ENCODE measurements around the gene SPOCD1.

SPOCD1 gene

GRCh38 chr1:31757989-31758388 is 57.8 kb downstream of the SPOCD1 start:
- TF ChIP-seq CEBPB (IDR thresholded peaks at IDR 0.05) (no peak), NFIC (IDR thresholded peaks at IDR 0.05) (no peak), TCF12 (IDR thresholded peaks at IDR 0.05; ENCODE audit: low read depth) (no peak), FOXM1 (IDR thresholded peaks at IDR 0.05; ENCODE audit: borderline replicate concordance, low read depth) (no peak), REST (IDR thresholded peaks at IDR 0.05; ENCODE audit: low read depth) (no peak), EGR1 (IDR thresholded peaks at IDR 0.05) (no peak)

DNA sequence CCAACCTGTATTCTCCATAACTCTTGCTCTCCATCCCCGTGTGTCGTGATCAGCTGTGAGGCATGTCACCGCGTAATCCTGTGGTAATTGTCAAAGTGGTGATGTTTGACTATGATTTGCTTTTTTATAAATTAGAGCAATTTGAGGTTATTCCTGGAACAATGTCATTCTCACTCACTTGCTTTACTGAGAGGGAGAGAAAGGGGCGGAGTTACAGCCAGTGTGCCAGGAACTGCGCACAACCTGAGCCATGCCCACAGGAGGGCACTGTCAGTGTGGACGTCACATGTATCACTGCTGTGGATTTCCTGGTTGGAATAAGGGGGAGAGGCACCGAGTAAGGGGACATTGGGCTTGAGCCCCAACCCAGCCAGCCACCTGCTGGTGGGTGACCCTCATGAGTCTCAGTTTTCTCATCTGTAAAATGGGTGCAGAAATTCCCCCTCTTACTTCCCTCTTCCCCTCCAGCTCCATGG is 58.6 kb downstream of the SPOCD1 start:
- TF ChIP-seq TEAD4 (IDR thresholded peaks at IDR 0.05) (no peak), FOXM1 (IDR thresholded peaks at IDR 0.05; ENCODE audit: borderline replicate concordance, low read depth) (no peak), REST (IDR thresholded peaks at IDR 0.05; ENCODE audit: low read depth) (no peak), RAD21 (IDR thresholded peaks at IDR 0.05; ENCODE audit: low read depth) (no peak), CEBPB (IDR thresholded peaks at IDR 0.05) (no peak), TAF1 (IDR thresholded peaks at IDR 0.05; ENCODE audit: low read depth) (no peak), TCF12 (IDR thresholded peaks at IDR 0.05; ENCODE audit: low read depth) (no peak), CREB1 (IDR thresholded peaks at IDR 0.05; ENCODE audit: low read depth) (no peak), ZBTB7A (IDR thresholded peaks at IDR 0.05; ENCODE audit: low read depth) (no peak), NFIC (IDR thresholded peaks at IDR 0.05) (no peak), EGR1 (IDR thresholded peaks at IDR 0.05) (no peak), EP300 (IDR thresholded peaks at IDR 0.05; ENCODE audit: borderline replicate concordance) (no peak), USF1 (IDR thresholded peaks at IDR 0.05) (no peak), YY1 (IDR thresholded peaks at IDR 0.05; ENCODE audit: low read depth) (no peak)
- TF ChIP-seq, protein P1, sequence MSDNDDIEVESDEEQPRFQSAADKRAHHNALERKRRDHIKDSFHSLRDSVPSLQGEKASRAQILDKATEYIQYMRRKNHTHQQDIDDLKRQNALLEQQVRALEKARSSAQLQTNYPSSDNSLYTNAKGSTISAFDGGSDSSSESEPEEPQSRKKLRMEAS (IDR thresholded peaks at IDR 0.05): no peak

DNA sequence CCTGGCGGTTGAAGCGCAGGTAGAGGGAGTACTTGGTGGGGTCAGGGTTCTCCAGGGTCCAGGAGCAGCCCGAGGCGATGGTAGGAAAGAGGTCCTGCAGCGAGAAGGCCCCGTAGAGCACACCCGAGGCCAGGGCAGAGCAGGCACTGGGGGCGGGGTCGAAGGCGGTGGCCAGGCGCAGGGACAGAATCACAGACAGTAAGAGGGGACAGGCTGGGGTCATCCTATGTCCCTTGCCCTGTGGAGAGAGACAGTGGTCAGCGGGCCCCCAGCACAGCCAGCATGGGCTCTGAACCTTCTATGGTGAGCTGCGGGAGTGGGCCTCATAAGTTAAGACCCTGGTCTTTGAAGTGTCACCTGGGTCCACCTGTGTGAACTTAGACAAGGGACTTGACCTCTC is 59.2 kb downstream of the SPOCD1 start:
- TF ChIP-seq CEBPB (IDR thresholded peaks at IDR 0.05) (no peak), ZBTB7A (IDR thresholded peaks at IDR 0.05; ENCODE audit: low read depth) (no peak), EGR1 (IDR thresholded peaks at IDR 0.05) (no peak), REST (IDR thresholded peaks at IDR 0.05; ENCODE audit: low read depth) (no peak), FOXM1 (IDR thresholded peaks at IDR 0.05; ENCODE audit: borderline replicate concordance, low read depth) (no peak), YY1 (IDR thresholded peaks at IDR 0.05; ENCODE audit: low read depth) (no peak), TCF12 (IDR thresholded peaks at IDR 0.05; ENCODE audit: low read depth) (no peak), NFIC (IDR thresholded peaks at IDR 0.05) (no peak), RAD21 (IDR thresholded peaks at IDR 0.05; ENCODE audit: low read depth) (no peak), TEAD4 (IDR thresholded peaks at IDR 0.05) (no peak), USF1 (IDR thresholded peaks at IDR 0.05) (no peak), TAF1 (IDR thresholded peaks at IDR 0.05; ENCODE audit: low read depth) (no peak)
- TF ChIP-seq, protein P1 (IDR thresholded peaks at IDR 0.05): no peak

GRCh38 chr1:31755850-31756492 is 59.9 kb downstream of the SPOCD1 start:
- TF ChIP-seq, protein P1 (IDR thresholded peaks at IDR 0.05): no peak
- TF ChIP-seq CEBPB (IDR thresholded peaks at IDR 0.05) (no peak), TEAD4 (IDR thresholded peaks at IDR 0.05) (no peak), FOXM1 (IDR thresholded peaks at IDR 0.05; ENCODE audit: borderline replicate concordance, low read depth) (no peak), EP300 (IDR thresholded peaks at IDR 0.05; ENCODE audit: borderline replicate concordance) (no peak), ZBTB7A (IDR thresholded peaks at IDR 0.05; ENCODE audit: low read depth) (no peak), EGR1 (IDR thresholded peaks at IDR 0.05) (no peak), NFIC (IDR thresholded peaks at IDR 0.05) (no peak), TCF12 (IDR thresholded peaks at IDR 0.05; ENCODE audit: low read depth) (no peak), YY1 (IDR thresholded peaks at IDR 0.05; ENCODE audit: low read depth) (no peak), RAD21 (IDR thresholded peaks at IDR 0.05; ENCODE audit: low read depth) (no peak), TAF1 (IDR thresholded peaks at IDR 0.05; ENCODE audit: low read depth) (no peak), REST (IDR thresholded peaks at IDR 0.05; ENCODE audit: low read depth) (no peak), USF1 (IDR thresholded peaks at IDR 0.05) (no peak), CREB1 (IDR thresholded peaks at IDR 0.05; ENCODE audit: low read depth) (no peak)

Data from Ishikawa (cell line).